Diencephalon (tissue), 1 donor: ENCODE data around the gene CPXCR1. TPM values are rescaled to one million over a fixed set of nuclear protein-coding genes. Genes with fewer than 3 reads are reported as not detected.

Source experiments
- total RNA-seq: library from RNA; depleted of rRNA; stranded (reverse); fragments of >200 nt; gene quantifications from one replicate; pipeline ENCODE4 v1.2.3, GENCODE V29; 2014

Gene CPXCR1
- not detected for total RNA-seq

GRCh38 chrX:88746925-88747324 lies at the start of gene CPXCR1:
TSS of gene CPXCR1 (plus strand) at chrX:88747225. CDS start at chrX:88753415, 6,190 bp downstream.

